ENCODE data around the gene HNRNPA2B1.
"Not testable (repeated sequence)": the region's sequence is repeated elsewhere in the genome, so short reads cannot be mapped to it uniquely, and the experiment has no call there.

The HNRNPA2B1 gene

GRCh38 chr7:26185131-26185843, 15.3 kb downstream of the HNRNPA2B1 start:
- Mint-ChIP-seq H3K9me3 (no peaks in the 10 kb centered on the region), H3K4me3 (no peak overlapping the region), H3K36me3 (peaks cover 62% of the 10 kb centered on the region), H3K4me1 (peaks cover 58% of the 10 kb centered on the region), H3K27me3 (no peaks in the 10 kb centered on the region), H3K27ac (peak overlapping the region; percentile 81)
- DNase-seq: no peak
- CTCF ChIA-PET: interaction anchor here (1.3 to 7.5 kb wide), 4 partner anchors 34 to 100 kb away, joined by 3 to 41 read pairs (median 3); no protein-coding TSS in a partner anchor

DNA sequence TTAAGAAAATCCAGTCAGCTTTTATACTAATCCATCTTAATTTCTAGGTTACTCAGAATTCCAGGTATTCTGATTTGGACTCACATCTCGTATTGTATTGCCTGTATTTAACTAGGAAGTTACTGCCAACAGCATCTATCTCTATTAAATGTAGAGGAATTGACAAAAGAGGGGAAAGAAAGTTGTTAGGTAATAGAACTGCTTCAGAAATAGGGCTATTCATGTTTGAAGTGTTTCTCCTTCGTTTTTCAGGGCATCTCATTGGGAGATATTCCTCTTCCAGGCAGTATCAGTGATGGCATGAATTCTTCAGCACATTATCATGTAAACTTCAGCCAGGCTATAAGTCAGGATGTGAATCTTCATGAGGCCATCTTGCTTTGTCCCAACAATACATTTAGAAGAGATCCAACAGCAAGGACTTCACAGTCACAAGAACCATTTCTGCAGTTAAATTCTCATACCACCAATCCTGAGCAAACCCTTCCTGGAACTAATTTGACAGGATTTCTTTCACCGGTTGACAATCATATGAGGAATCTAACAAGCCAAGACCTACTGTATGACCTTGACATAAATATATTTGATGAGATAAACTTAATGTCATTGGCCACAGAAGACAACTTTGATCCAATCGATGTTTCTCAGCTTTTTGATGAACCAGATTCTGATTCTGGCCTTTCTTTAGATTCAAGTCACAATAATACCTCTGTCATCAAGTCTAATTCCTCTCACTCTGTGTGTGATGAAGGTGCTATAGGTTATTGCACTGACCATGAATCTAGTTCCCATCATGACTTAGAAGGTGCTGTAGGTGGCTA, 16.1 kb downstream of the HNRNPA2B1 start:
- CTCF ChIA-PET: interaction anchor here (1.3 to 7.5 kb wide), 3 partner anchors 33 to 101 kb away, joined by 3 to 41 read pairs (median 3); no protein-coding TSS in a partner anchor
- H3K27ac Mint-ChIP-seq: peak overlapping the region; percentile 68
- not testable (repeated sequence) for H3K9me3 Mint-ChIP-seq, H3K4me3 Mint-ChIP-seq, H3K27me3 Mint-ChIP-seq, DNase-seq
- peaks cover 52% of the 10 kb centered on the region for H3K4me1 Mint-ChIP-seq
- H3K36me3 Mint-ChIP-seq: peaks cover 59% of the 10 kb centered on the region

GRCh38 chr7:26183545-26184280, 16.8 kb downstream of the HNRNPA2B1 start:
- Mint-ChIP-seq H3K4me1 (peaks cover 44% of the 10 kb centered on the region), H3K9me3 (no peaks in the 10 kb centered on the region), H3K36me3 (peaks cover 54% of the 10 kb centered on the region), H3K27ac (peak overlapping the region; percentile 68), H3K4me3 (no peak overlapping the region), H3K27me3 (no peaks in the 10 kb centered on the region)
- DNase-seq: no peak
- CTCF ChIA-PET: interaction anchor here (1.3 to 7.5 kb wide), 2 partner anchors 8 to 92 kb away, joined by 3 to 41 read pairs; no protein-coding TSS in a partner anchor

GRCh38 chr7:26182706-26183105, 17.8 kb downstream of the HNRNPA2B1 start:
- no peaks in the 10 kb centered on the region for H3K9me3 Mint-ChIP-seq
- H3K36me3 Mint-ChIP-seq: peaks cover 47% of the 10 kb centered on the region
- CTCF ChIA-PET: interaction anchor here (0.9 to 7.5 kb wide), 4 partner anchors 9 to 182 kb away, joined by 3 to 41 read pairs (median 4); no protein-coding TSS in a partner anchor
- H3K4me1 Mint-ChIP-seq: peaks cover 34% of the 10 kb centered on the region
- H3K27ac Mint-ChIP-seq: no peak overlapping the region
- H3K27me3 Mint-ChIP-seq: no peaks in the 10 kb centered on the region
- H3K4me3 Mint-ChIP-seq: no peak overlapping the region
- no peak for DNase-seq

GRCh38 chr7:26182283-26182682, 18.3 kb downstream of the HNRNPA2B1 start:
- H3K27ac Mint-ChIP-seq: peak overlapping the region; percentile 56
- peaks cover 29% of the 10 kb centered on the region for H3K4me1 Mint-ChIP-seq
- H3K9me3 Mint-ChIP-seq: no peaks in the 10 kb centered on the region
- DNase-seq: no peak
- peaks cover 44% of the 10 kb centered on the region for H3K36me3 Mint-ChIP-seq
- CTCF ChIA-PET: interaction anchor here (0.9 to 7.5 kb wide), 4 partner anchors 9 to 183 kb away, joined by 3 to 41 read pairs (median 4); no protein-coding TSS in a partner anchor
- H3K4me3 Mint-ChIP-seq: no peak overlapping the region
- no peaks in the 10 kb centered on the region for H3K27me3 Mint-ChIP-seq

DNA sequence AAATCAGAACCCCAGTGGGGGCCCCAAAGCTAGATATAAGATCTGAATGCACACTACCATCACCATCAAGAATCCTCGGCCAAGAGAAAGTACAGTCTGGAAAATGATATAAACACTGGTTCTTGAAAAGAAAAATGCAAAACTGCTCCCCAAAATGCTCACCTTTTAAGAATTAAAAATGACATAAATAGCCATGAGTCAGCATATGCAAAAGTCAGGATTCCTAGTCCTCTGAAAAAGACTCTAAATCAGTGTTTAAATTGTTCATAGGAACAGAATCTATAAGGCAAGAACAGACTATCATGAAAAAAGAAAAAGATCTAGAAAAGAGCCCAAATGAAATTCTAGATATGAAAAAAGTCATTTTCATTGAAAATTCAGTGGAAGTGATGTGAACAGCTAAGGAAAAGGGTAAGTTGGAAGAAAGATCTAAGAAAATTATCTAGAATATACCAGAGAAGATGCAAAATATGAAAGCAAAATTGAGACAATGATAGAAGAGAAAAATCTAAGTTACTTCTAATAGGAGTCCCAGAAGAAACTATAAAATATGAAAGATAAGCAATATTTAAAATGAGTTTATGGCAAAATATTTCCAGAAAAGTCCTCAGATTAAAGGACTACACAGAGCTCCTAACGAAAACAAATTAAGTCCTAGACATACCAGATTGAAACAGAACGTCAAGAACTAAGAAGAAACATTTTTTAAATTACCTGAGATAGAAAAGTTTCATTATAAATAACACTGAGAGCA, 18.9 kb downstream of the HNRNPA2B1 start:
- DNase-seq: no peak
- peak overlapping the region; percentile 56 for H3K27ac Mint-ChIP-seq
- H3K4me1 Mint-ChIP-seq: peaks cover 23% of the 10 kb centered on the region
- peaks cover 40% of the 10 kb centered on the region for H3K36me3 Mint-ChIP-seq
- H3K4me3 Mint-ChIP-seq: no peak overlapping the region
- CTCF ChIA-PET: interaction anchor here (1.2 to 3.1 kb wide), 2 partner anchors 90 to 183 kb away, joined by 4 to 18 read pairs; no protein-coding TSS in a partner anchor
- H3K9me3 Mint-ChIP-seq: no peaks in the 10 kb centered on the region
- no peaks in the 10 kb centered on the region for H3K27me3 Mint-ChIP-seq

GRCh38 chr7:26180792-26181198, 19.8 kb downstream of the HNRNPA2B1 start:
- no peak overlapping the region for H3K27ac Mint-ChIP-seq

GRCh38 chr7:26179826-26180497, 20.6 kb downstream of the HNRNPA2B1 start:
- H3K36me3 Mint-ChIP-seq: peaks cover 29% of the 10 kb centered on the region
- H3K4me3 Mint-ChIP-seq: no peak overlapping the region
- peak overlapping the region; percentile 5 for H3K27ac Mint-ChIP-seq

More at GRCh38 chr7:26180792-26181198, 19.8 kb downstream of the HNRNPA2B1 start:
- H3K4me1 Mint-ChIP-seq: peaks cover 16% of the 10 kb centered on the region
- CTCF ChIA-PET: interaction anchor here (1.3 to 3.1 kb wide), 2 partner anchors 89 to 184 kb away, joined by 6 to 18 read pairs; no protein-coding TSS in a partner anchor
- no peak overlapping the region for H3K4me3 Mint-ChIP-seq
- H3K27me3 Mint-ChIP-seq: no peaks in the 10 kb centered on the region
- H3K9me3 Mint-ChIP-seq: no peaks in the 10 kb centered on the region
- DNase-seq: no peak
- H3K36me3 Mint-ChIP-seq: peaks cover 37% of the 10 kb centered on the region

GRCh38 chr7:26179422-26179821, 21.1 kb downstream of the HNRNPA2B1 start:
- DNase-seq: no peak
- CTCF ChIA-PET: interaction anchor here (0.7 to 3.1 kb wide), 4 partner anchors 18 to 186 kb away, joined by 3 to 18 read pairs (median 4); no protein-coding TSS in a partner anchor
- Mint-ChIP-seq H3K4me1 (peaks cover 6% of the 10 kb centered on the region), H3K27me3 (no peaks in the 10 kb centered on the region), H3K4me3 (no peak overlapping the region), H3K27ac (peak overlapping the region; percentile 5), H3K36me3 (peaks cover 23% of the 10 kb centered on the region), H3K9me3 (no peaks in the 10 kb centered on the region)

More at GRCh38 chr7:26179826-26180497, 20.6 kb downstream of the HNRNPA2B1 start:
- no peak for DNase-seq
- CTCF ChIA-PET: interaction anchor here (0.7 to 3.1 kb wide), 4 partner anchors 18 to 185 kb away, joined by 3 to 18 read pairs (median 4); no protein-coding TSS in a partner anchor
- no peaks in the 10 kb centered on the region for H3K27me3 Mint-ChIP-seq
- H3K4me1 Mint-ChIP-seq: peaks cover 8% of the 10 kb centered on the region
- H3K9me3 Mint-ChIP-seq: no peaks in the 10 kb centered on the region

DNA sequence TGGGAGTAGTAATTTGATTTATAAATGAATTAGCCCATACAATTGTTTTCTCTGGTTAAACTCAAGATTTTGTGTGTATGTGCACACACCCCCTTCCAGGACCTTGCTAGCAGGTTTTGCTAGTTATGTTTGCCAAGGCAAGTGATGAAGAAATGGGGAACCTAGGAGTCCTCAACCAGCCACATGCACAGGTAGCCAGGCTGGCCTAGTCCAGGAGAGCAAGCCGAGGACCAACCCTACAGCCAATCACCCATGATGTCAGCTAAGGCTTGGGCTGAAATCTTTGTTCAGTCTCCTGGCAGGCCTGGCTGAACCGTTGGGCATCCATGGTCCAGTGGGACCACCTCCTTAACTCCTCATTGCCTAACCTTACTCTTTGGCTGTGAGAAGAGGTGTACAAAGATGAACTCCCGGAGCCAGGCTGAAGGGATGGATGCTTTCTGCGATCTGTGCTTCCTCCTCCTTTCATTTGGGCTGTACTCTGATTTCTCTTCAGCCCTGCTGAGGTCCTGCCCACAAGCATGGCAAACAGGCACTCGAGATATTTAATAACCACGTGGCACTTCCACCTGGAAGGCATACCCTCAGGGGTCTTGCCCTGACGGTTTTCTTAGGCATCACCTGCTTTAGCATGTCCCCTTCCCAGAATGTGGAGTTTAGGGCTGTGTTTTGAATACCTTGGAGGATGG, 22.1 kb downstream of the HNRNPA2B1 start:
- CTCF ChIA-PET: interaction anchor here (3.1 kb wide), 1 partner anchor 87 kb away, joined by 18 read pairs; no protein-coding TSS in a partner anchor
- H3K27me3 Mint-ChIP-seq: no peaks in the 10 kb centered on the region
- no peak overlapping the region for H3K27ac Mint-ChIP-seq
- no peak for DNase-seq
- H3K9me3 Mint-ChIP-seq: no peaks in the 10 kb centered on the region
- H3K36me3 Mint-ChIP-seq: peaks cover 19% of the 10 kb centered on the region
- peaks cover 10% of the 10 kb centered on the region for H3K4me1 Mint-ChIP-seq
- no peak overlapping the region for H3K4me3 Mint-ChIP-seq

DNA sequence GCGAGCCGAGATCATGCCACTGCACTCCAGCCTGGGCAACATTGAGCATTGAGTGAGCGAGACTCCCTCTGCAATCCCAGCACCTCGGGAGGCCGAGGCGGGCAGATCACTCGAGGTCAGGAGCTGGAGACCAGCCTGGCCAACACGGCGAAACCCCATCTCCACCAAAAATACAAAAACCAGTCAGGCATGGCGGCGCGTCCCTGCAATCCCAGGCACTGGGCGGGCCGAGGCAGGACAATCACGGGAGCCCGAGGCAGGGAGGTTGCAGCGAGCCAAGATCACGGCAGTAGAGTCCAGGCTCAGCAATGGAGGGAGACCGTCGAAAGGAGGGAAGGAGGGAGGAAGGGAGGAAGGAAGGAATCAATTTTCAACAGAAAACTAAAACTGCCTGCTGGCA, 23.3 kb downstream of the HNRNPA2B1 start:
- Mint-ChIP-seq H3K27ac (peak overlapping the region; percentile 16), H3K36me3 (peaks cover 19% of the 10 kb centered on the region), H3K4me1 (peaks cover 10% of the 10 kb centered on the region)
- H3K9me3 Mint-ChIP-seq, H3K27me3 Mint-ChIP-seq, CTCF ChIA-PET, DNase-seq, H3K4me3 Mint-ChIP-seq: not testable (repeated sequence)

DNA sequence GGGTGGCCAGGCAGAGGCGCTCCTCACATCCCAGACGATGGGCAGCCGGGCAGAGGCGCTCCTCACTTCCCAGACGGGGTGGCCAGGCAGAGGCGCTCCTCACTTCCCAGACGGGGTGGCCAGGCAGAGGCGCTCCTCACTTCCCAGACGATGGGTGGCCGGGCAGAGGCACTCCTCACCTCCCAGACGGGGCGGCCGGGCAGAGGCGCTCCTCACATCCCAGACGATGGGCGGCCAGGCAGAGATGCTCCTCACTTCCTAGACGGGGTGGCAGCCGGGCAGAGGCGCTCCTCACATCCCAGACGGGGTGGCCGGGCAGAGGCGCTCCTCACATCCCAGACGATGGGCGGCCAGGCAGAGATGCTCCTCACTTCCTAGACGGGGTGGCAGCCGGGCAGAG, 23.9 kb downstream of the HNRNPA2B1 start:
- Mint-ChIP-seq H3K36me3 (peaks cover 19% of the 10 kb centered on the region), H3K4me1 (peaks cover 10% of the 10 kb centered on the region)
- CTCF ChIA-PET, DNase-seq, H3K4me3 Mint-ChIP-seq, H3K27me3 Mint-ChIP-seq, H3K27ac Mint-ChIP-seq, H3K9me3 Mint-ChIP-seq: not testable (repeated sequence)
